Mesodermal cell (in vitro differentiated cells): ENCODE results near the gene ATXN7.

Source experiments
- H3K27ac ChIP-seq: 2 replicates; pipeline ENCODE4 v1.7.0; 2013; ENCODE audit warnings: mild to moderate bottlenecking, low read depth, low read length, moderate library complexity; ENCODE audit not compliant: severe bottlenecking
- H3K36me3 ChIP-seq: 2 replicates; pipeline ENCODE4 v1.7.1; 2013; ENCODE audit warnings: mild to moderate bottlenecking, low read length, moderate library complexity; ENCODE audit not compliant: control insufficient read depth, insufficient read depth
- H3K4me1 ChIP-seq: one replicate; pipeline ENCODE4 v1.7.1; 2013; ENCODE audit warnings: mild to moderate bottlenecking, low read length; ENCODE audit not compliant: insufficient read depth, control insufficient read depth, poor library complexity, severe bottlenecking
- H3K4me3 ChIP-seq: 2 replicates; pipeline ENCODE4 v1.7.0; 2013; ENCODE audit warnings: low read length, control low read depth, mild to moderate bottlenecking; ENCODE audit not compliant: insufficient read depth, poor library complexity, severe bottlenecking; ENCODE audit errors: extremely low read depth
- H3K9me3 ChIP-seq: 2 replicates; pipeline ENCODE4 v1.7.1; 2013; ENCODE audit warnings: mild to moderate bottlenecking, low read length, moderate library complexity; ENCODE audit not compliant: control insufficient read depth
- WGBS, 2 experiments: methylation state at CpG; one replicate each; pipeline ENCODE4 v1.1.5; 2013; ENCODE audit warnings: missing lambda C conversion rate in 2 of 2; ENCODE audit not compliant: insufficient coverage in 2 of 2; 5-methylcytosine and 5-hydroxymethylcytosine counted together

The ATXN7 gene

GRCh38 chr3:63986831-63987230 lies 123.2 kb downstream of the ATXN7 start:
- no peaks in the 10 kb centered on the region for H3K4me1 ChIP-seq
- H3K9me3 ChIP-seq, result no peaks in the 10 kb centered on the region
- H3K4me3 ChIP-seq, result no peak overlapping the region
- WGBS, 2 experiments, result 100% methylated on average over 1 of the region's 2 CpGs; no CpG with 5 or more reads in 1 of the 2 experiments
- H3K27ac ChIP-seq, result no peak overlapping the region
- peaks cover 76% of the 10 kb centered on the region for H3K36me3 ChIP-seq

- WGBS, 2 experiments, result 87 to 100% methylated on average over 1 to 2 of the region's 4 CpGs
- H3K27ac ChIP-seq, result no peak overlapping the region
- no peak overlapping the region for H3K4me3 ChIP-seq
- peaks cover 65% of the 10 kb centered on the region for H3K36me3 ChIP-seq
- no peaks in the 10 kb centered on the region for H3K9me3 ChIP-seq
- no peaks in the 10 kb centered on the region for H3K4me1 ChIP-seq
Observed at GRCh38 chr3:63988943-63989342, 125.3 kb downstream of the ATXN7 start.

GRCh38 chr3:63990204-63990603 lies 126.5 kb downstream of the ATXN7 start:
- Histone ChIP-seq H3K27ac (peak overlapping the region; percentile 17), H3K36me3 (peaks cover 69% of the 10 kb centered on the region), H3K9me3 (no peaks in the 10 kb centered on the region), H3K4me1 (no peaks in the 10 kb centered on the region), H3K4me3 (no peak overlapping the region)
- 95 to 96% methylated on average over 10 to 13 of the region's 14 CpGs for WGBS, 2 experiments

- Histone ChIP-seq H3K4me3 (no peak overlapping the region), H3K4me1 (no peaks in the 10 kb centered on the region), H3K36me3 (peaks cover 70% of the 10 kb centered on the region), H3K9me3 (no peaks in the 10 kb centered on the region), H3K27ac (peak overlapping the region; percentile 17)
- WGBS, 2 experiments, result 98 to 100% methylated on average over 5 of the region's 5 CpGs
Observed at GRCh38 chr3:63990733-63991132, 127.1 kb downstream of the ATXN7 start.

DNA sequence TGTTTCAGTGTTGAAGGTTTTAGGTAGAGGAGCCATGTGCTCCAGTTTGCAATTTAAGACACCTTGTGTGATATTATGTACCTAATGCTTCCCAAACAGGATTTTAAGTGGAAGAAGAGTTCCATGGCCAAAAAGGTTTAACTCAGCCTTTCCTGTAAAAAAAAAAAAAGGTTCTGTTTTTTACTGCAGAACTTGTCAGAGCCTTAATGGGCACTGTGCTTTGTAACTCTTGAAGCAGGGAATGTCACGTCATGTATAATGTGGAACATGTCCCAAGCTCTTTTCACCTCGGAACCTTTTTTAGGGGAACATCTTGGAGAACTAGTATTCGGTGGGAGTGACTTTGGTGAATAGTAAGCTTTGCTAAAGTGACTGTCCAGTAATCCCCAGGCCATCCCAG lies 128.0 kb downstream of the ATXN7 start:
- peaks cover 78% of the 10 kb centered on the region for H3K36me3 ChIP-seq
- H3K4me3 ChIP-seq, result no peak overlapping the region
- no peaks in the 10 kb centered on the region for H3K4me1 ChIP-seq
- no peak overlapping the region for H3K27ac ChIP-seq
- H3K9me3 ChIP-seq, result no peaks in the 10 kb centered on the region
- 97 to 100% methylated on average over 3 of the region's 3 CpGs for WGBS, 2 experiments

- 89 to 96% methylated on average over 3 to 4 of the region's 5 CpGs for WGBS, 2 experiments
- Histone ChIP-seq H3K9me3 (no peaks in the 10 kb centered on the region), H3K4me3 (no peak overlapping the region), H3K27ac (no peak overlapping the region), H3K36me3 (peaks cover 86% of the 10 kb centered on the region), H3K4me1 (no peaks in the 10 kb centered on the region)
Observed at GRCh38 chr3:63992516-63993209, 129.0 kb downstream of the ATXN7 start.

- Histone ChIP-seq H3K4me1 (no peaks in the 10 kb centered on the region), H3K4me3 (no peak overlapping the region), H3K36me3 (peaks cover 86% of the 10 kb centered on the region), H3K27ac (no peak overlapping the region), H3K9me3 (no peaks in the 10 kb centered on the region)
- 40 to 48% methylated on average over 3 of the region's 3 CpGs for WGBS, 2 experiments
Observed at GRCh38 chr3:63993653-63994079, 130.0 kb downstream of the ATXN7 start.

- WGBS, 2 experiments, result 98 to 100% methylated on average over 5 of the region's 5 CpGs
- Histone ChIP-seq H3K27ac (no peak overlapping the region), H3K4me3 (no peak overlapping the region), H3K36me3 (peaks cover 79% of the 10 kb centered on the region), H3K4me1 (peaks cover 13% of the 10 kb centered on the region), H3K9me3 (no peaks in the 10 kb centered on the region)
Observed at GRCh38 chr3:63995086-63995485, 131.4 kb downstream of the ATXN7 start.

- Histone ChIP-seq H3K4me1 (peaks cover 22% of the 10 kb centered on the region), H3K27ac (no peak overlapping the region), H3K4me3 (no peak overlapping the region), H3K9me3 (no peaks in the 10 kb centered on the region), H3K36me3 (peaks cover 66% of the 10 kb centered on the region)
- WGBS, 2 experiments, result 72 to 80% methylated on average over 5 to 8 of the region's 10 CpGs
Observed at GRCh38 chr3:63998852-63999754, 135.4 kb downstream of the ATXN7 start.

DNA sequence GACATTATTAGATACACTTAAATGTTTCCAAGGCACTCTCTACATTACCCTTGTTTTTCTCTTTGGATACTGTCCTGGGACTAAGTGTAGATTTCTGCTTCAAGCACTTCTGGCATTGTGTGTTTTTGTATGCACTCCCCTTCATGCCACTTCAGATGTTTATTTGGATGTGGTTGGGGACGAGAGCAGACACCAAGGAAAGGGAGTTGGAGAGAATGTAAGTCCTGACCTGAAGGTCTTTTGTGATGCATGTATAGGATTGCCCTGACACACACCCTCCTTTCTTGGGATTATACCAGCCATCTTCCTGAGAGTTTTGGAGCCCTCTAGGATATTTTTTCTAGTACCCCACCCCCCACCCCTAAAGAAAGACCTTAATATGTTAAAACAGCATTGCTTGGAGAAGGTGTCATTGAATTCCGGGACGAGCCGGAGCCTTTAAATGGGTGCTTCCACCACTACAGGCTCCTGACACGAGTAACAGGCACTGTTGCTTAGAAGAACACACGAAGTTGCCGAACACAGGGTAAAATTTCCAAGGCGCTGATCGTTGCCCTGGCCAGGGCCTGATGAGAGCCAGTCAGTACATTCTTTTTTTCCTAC lies 136.9 kb downstream of the ATXN7 start:
- 70 to 73% methylated on average over 8 to 9 of the region's 9 CpGs for WGBS, 2 experiments
- H3K36me3 ChIP-seq, result peaks cover 66% of the 10 kb centered on the region
- H3K4me3 ChIP-seq, result no peak overlapping the region
- H3K27ac ChIP-seq, result no peak overlapping the region
- H3K4me1 ChIP-seq, result peaks cover 22% of the 10 kb centered on the region
- no peaks in the 10 kb centered on the region for H3K9me3 ChIP-seq
